Stomach (tissue), 4 donors: Measurements from ENCODE around the gene ECM2.

Source experiments
- CTCF ChIP-seq, 7 experiments: fragments of 450-650 bp in 4 of 7; fragments of 200-600 bp in 3 of 7; sonication (generic) in 3 of 7; IDR thresholded peaks; one replicate each; pipeline ENCODE4 v1.5.1; 2016 to 2019; ENCODE audit warnings: antibody characterized with exemption in 7 of 7, control low read depth in 2 of 7, mild to moderate bottlenecking in 1 of 7
- EP300 ChIP-seq: sonication (generic); formaldehyde crosslinking; IDR thresholded peaks from one replicate; pipeline ENCODE4 v1.6.1; 2017; ENCODE audit warnings: antibody characterized with exemption
- POLR2A ChIP-seq, 4 donors: fragments of 450-650 bp; IDR thresholded peaks; one replicate each; pipeline ENCODE4 v1.6.1; 2016; ENCODE audit warnings: antibody characterized with exemption in 4 of 4, control low read depth in 2 of 4, mild to moderate bottlenecking in 1 of 4, moderate library complexity in 1 of 4
- POLR2AphosphoS5 ChIP-seq, 3 donors: sonication (generic); formaldehyde crosslinking; IDR thresholded peaks; one replicate each; pipeline ENCODE4 v1.6.1; 2016; ENCODE audit warnings: antibody characterized with exemption in 3 of 3

DNA sequence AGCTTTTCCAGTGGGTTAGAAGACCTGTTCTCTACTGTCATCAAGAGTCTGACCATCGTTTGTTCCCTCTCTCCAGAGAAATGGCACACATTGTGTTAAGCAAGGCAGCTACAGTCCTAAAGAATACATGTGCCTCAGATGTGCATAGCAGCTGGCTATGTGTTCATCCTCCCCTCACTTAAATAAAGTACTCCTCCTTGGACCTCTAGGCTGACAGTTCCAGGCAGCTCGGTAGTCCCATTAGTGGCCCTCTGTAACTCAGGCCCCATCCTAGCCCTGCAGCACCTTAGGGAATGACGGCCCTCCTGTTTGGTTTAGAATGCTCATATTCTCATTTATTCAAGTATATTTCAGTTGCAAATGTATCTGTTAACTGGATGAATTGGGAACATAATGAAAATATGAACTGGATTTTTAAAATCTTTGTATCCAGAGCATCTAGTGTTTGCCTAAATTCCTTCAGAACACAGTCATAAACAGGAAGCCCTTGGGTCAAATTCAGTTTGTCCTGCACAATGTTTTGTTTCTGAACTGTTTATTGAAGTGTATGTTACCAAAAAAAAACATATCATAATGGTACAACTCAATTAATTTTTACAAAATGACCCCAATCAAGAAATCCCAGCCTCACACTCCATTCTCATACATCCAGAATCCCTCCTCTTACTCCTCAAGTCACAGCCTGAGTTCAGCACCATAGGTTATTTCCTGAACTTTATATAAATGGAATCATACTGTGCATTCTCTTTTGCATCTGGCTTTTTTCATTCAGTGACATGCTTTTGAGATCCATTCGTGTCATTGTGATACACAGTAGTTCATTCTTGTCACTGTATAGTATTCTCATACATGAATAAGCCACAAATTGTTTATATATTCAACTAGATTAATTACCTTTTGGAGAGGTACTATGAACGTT is 51.9 kb downstream of the ECM2 start:
- TF ChIP-seq POLR2AphosphoS5 (IDR thresholded peaks at IDR 0.05): no peak
- no peak for TF ChIP-seq EP300
- no peak for TF ChIP-seq CTCF (IDR thresholded peaks at IDR 0.05)
- TF ChIP-seq POLR2A (IDR thresholded peaks at IDR 0.05): no peak
